ENCODE data around the gene SPAG16. TPM values are rescaled to one million over a fixed set of nuclear protein-coding genes. Genes with fewer than 3 reads are reported as not detected.

Gene SPAG16
- total and polyA plus RNA-seq, 2 of the 13 experiments (the other 11 are each of a cell fraction or from before 2014, with no cell fraction given): 9.6 to 26.5 TPM

GRCh38 chr2:213551526-213551925 is 267.3 kb downstream of the SPAG16 start:
- H3K4me1 ChIP-seq (ENCODE audit: insufficient read depth, low read length): no peaks in the 10 kb centered on the region
- H3K36me3 ChIP-seq (replicated peaks in 1 of 2; ENCODE audit: control insufficient read depth in 1 of 2, insufficient read depth in 2 of 2, low read length in 2 of 2): no peaks in the 10 kb centered on the region
- no TSS peak for BruUV-seq (replicated peaks)
- H3K27me3 ChIP-seq (ENCODE audit: control insufficient read depth in 1 of 2, insufficient read depth in 2 of 2, low read length in 2 of 2): no peaks in the 10 kb centered on the region
- FAIRE-seq (no peak), DNase-seq (ENCODE audit: low spot score) (no peak), ATAC-seq (no peak)
- no peak overlapping the region for H3K9ac ChIP-seq (ENCODE audit: insufficient read depth, low read depth, low read length)
- peaks cover 49% of the 10 kb centered on the region for H3K9me3 ChIP-seq (ENCODE audit: low read length)
- no peak overlapping the region for H3K4me2 ChIP-seq (ENCODE audit: low read depth, low read length)
- intact Hi-C loops (cut with micrococcal nuclease; ENCODE audit: unreplicated experiment) (no loop called here), in situ Hi-C loops (cut with HindIII; ENCODE audit: extremely low pct_ligation_motif_present, low pct_unique_long_range_greater_than_20kb) (no loop called here)
- H4K20me1 ChIP-seq (ENCODE audit: insufficient read depth, low read length): no peaks in the 10 kb centered on the region
- H3K27ac ChIP-seq (ENCODE audit: extremely low read length, insufficient read depth, low read length): no peak overlapping the region
- no peaks in the 10 kb centered on the region for H3K79me2 ChIP-seq (ENCODE audit: insufficient read depth, low read length)
- H2AFZ ChIP-seq (ENCODE audit: low read length): no peak overlapping the region
- ChIA-PET POLR2A (no interaction called here), CTCF (ENCODE audit: low intra/inter-chr PET ratio, low total read pairs) (no interaction called here)
- H3K4me3 ChIP-seq (replicated peaks in 1 of 3; ENCODE audit: insufficient read depth in 1 of 3, low read depth in 2 of 3, low read length in 3 of 3): no peak overlapping the region
- 3% methylated on average over 1 of the region's 1 CpG for WGBS (ENCODE audit: low lambda C conversion rate)
- TF ChIP-seq ZFAT (CRISPR knock-in tag; conservative IDR thresholded peaks at IDR 0.05): no peak
- TF ChIP-seq ZNF768 (CRISPR knock-in tag; IDR thresholded peaks at IDR 0.05): no peak
- TF ChIP-seq ZNF609 (CRISPR knock-in tag; IDR thresholded peaks at IDR 0.05; ENCODE audit: borderline replicate concordance): no peak
- no peak for TF ChIP-seq NR2F6 (IDR thresholded peaks at IDR 0.05)
- TF ChIP-seq NR2F6 (CRISPR knock-in tag; IDR thresholded peaks at IDR 0.05): no peak
- TF ChIP-seq MAZ (IDR thresholded peaks at IDR 0.05; ENCODE audit: borderline replicate concordance, low read depth, low read length): no peak
- no peak for TF ChIP-seq MAZ (CRISPR knock-in tag; IDR thresholded peaks at IDR 0.05; ENCODE audit: low read depth)
- no peak for TF ChIP-seq FOXO4 (CRISPR knock-in tag; conservative IDR thresholded peaks at IDR 0.05)
- no peak for TF ChIP-seq ZNF562 (CRISPR knock-in tag; IDR thresholded peaks at IDR 0.05; ENCODE audit: borderline replicate concordance)
- TF ChIP-seq SIX4 (CRISPR knock-in tag; IDR thresholded peaks at IDR 0.05): no peak
- no peak for TF ChIP-seq CHD4 (IDR thresholded peaks at IDR 0.05; ENCODE audit: borderline replicate concordance, low read length)
- no peak for TF ChIP-seq AHDC1 (CRISPR knock-in tag; IDR thresholded peaks at IDR 0.05; ENCODE audit: borderline replicate concordance)
- no peak for TF ChIP-seq PREB (CRISPR knock-in tag; IDR thresholded peaks at IDR 0.05)
